GM23338 (cell line): ENCODE results near the gene LLGL2. TPM values are rescaled to one million over a fixed set of nuclear protein-coding genes. Genes with fewer than 3 reads are reported as not detected.

Experiments used
- ATAC-seq: fragments of 200-7000 bp; cut with Tn5 transposase; 3 replicates; pipeline ENCODE4 v1.9.1; 2020
- DNase-seq: peaks from one replicate; pipeline ENCODE4 v3.0.0-alpha.2; 2015; ENCODE audit warnings: low spot score
- H2AFZ ChIP-seq: fragments of 200-600 bp; sonication (generic); 2 replicates; pipeline ENCODE4 v1.8.0; 2016; ENCODE audit warnings: antibody characterized with exemption, mild to moderate bottlenecking, moderate library complexity
- H3F3A ChIP-seq: fragments of 200-600 bp; sonication (generic); replicated peaks from 2 replicates; pipeline ENCODE4 v1.8.0; 2017; ENCODE audit warnings: antibody characterized with exemption, mixed run types, low read depth
- H3K27ac ChIP-seq: fragments of 200-600 bp; sonication (generic); 2 replicates; pipeline ENCODE4 v1.6.1; 2016; ENCODE audit warnings: low read depth
- H3K27me3 ChIP-seq: fragments of 200-600 bp; sonication (generic); 2 replicates; pipeline ENCODE4 v1.8.0; 2016; ENCODE audit warnings: mild to moderate bottlenecking, mixed run types, moderate library complexity; ENCODE audit not compliant: insufficient read depth
- H3K36me3 ChIP-seq: fragments of 200-600 bp; sonication (generic); 2 replicates; pipeline ENCODE4 v1.8.0; 2016; ENCODE audit warnings: mild to moderate bottlenecking; ENCODE audit not compliant: insufficient read depth
- H3K4me1 ChIP-seq: fragments of 200-600 bp; sonication (generic); 2 replicates; pipeline ENCODE4 v1.8.0; 2016; ENCODE audit warnings: mild to moderate bottlenecking, moderate library complexity; ENCODE audit not compliant: insufficient read depth
- H3K4me2 ChIP-seq: fragments of 200-600 bp; sonication (generic); 2 replicates; pipeline ENCODE4 v1.7.1; 2017; ENCODE audit warnings: mixed run types
- H3K4me3 ChIP-seq: fragments of 200-600 bp; sonication (generic); 2 replicates; pipeline ENCODE4 v1.6.1; 2016; ENCODE audit warnings: mixed run types
- H3K79me2 ChIP-seq: fragments of 200-600 bp; sonication (generic); replicated peaks from 2 replicates; pipeline ENCODE4 v1.8.0; 2017; ENCODE audit warnings: mild to moderate bottlenecking; ENCODE audit not compliant: insufficient read depth
- H3K9me2 ChIP-seq: fragments of 200-600 bp; sonication (generic); 2 replicates; pipeline ENCODE4 v1.8.0; 2017; ENCODE audit not compliant: insufficient read depth
- H4K20me1 ChIP-seq: fragments of 200-600 bp; sonication (generic); replicated peaks from 2 replicates; pipeline ENCODE4 v1.8.0; 2017; ENCODE audit warnings: mild to moderate bottlenecking; ENCODE audit not compliant: insufficient read depth
- H3K27ac Mint-ChIP-seq: 2 replicates; pipeline ENCODE4 v1.8.0; 2020; ENCODE audit warnings: inconsistent platforms, mild to moderate bottlenecking, moderate library complexity, mixed read lengths
- H3K27me3 Mint-ChIP-seq: 3 replicates; pipeline ENCODE4 v1.8.0; 2022; ENCODE audit warnings: low read depth, mild to moderate bottlenecking, moderate library complexity, mixed read lengths, inconsistent platforms; ENCODE audit not compliant: insufficient read depth, poor library complexity
- H3K36me3 Mint-ChIP-seq: 3 replicates; pipeline ENCODE4 v1.8.0; 2021; ENCODE audit warnings: low read depth, mild to moderate bottlenecking, inconsistent platforms, moderate library complexity, mixed read lengths
- H3K4me1 Mint-ChIP-seq: 3 replicates; pipeline ENCODE4 v1.8.0; 2020; ENCODE audit warnings: mild to moderate bottlenecking, inconsistent platforms, mixed read lengths
- H3K4me3 Mint-ChIP-seq: 3 replicates; pipeline ENCODE4 v1.8.0; 2021; ENCODE audit warnings: moderate library complexity, mild to moderate bottlenecking, inconsistent platforms, mixed read lengths
- H3K9me3 Mint-ChIP-seq: 3 replicates; pipeline ENCODE4 v1.8.0; 2020; ENCODE audit warnings: moderate library complexity, mild to moderate bottlenecking, inconsistent platforms, mixed read lengths
- CREB1 ChIP-seq: fragments of 250-450 bp; sonication (Bioruptor Pico); IDR thresholded peaks from 2 replicates; pipeline ENCODE4 v1.5.0; 2020; ENCODE audit warnings: low read depth, mild to moderate bottlenecking, moderate library complexity
- EZH2 ChIP-seq: fragments of 200-600 bp; sonication (generic); IDR thresholded peaks from one replicate; pipeline ENCODE4 v1.8.0; 2017; ENCODE audit warnings: antibody characterized with exemption, mild to moderate bottlenecking, low read depth; ENCODE audit not compliant: unreplicated experiment
- JUNB ChIP-seq: IDR thresholded peaks from one replicate; pipeline ENCODE4 v1.6.1; 2016; ENCODE audit warnings: antibody characterized with exemption; ENCODE audit not compliant: unreplicated experiment
- NANOG ChIP-seq: IDR thresholded peaks from 2 replicates; pipeline ENCODE4 v1.6.1; 2016; ENCODE audit warnings: antibody characterized with exemption, borderline replicate concordance
- STAT1 ChIP-seq: IDR thresholded peaks from one replicate; pipeline ENCODE4 v1.6.1; 2016; ENCODE audit warnings: antibody characterized with exemption; ENCODE audit not compliant: unreplicated experiment
- ZNF114 ChIP-seq: fragments of 250-450 bp; sonication (Bioruptor Pico); IDR thresholded peaks from 2 replicates; pipeline ENCODE4 v1.5.0; 2020; ENCODE audit warnings: mild to moderate bottlenecking, moderate library complexity
- ZNF331 ChIP-seq: fragments of 250-450 bp; sonication (Bioruptor Pico); IDR thresholded peaks from 2 replicates; pipeline ENCODE4 v1.5.0; 2020; ENCODE audit warnings: low read depth, mild to moderate bottlenecking, moderate library complexity
- ZNF462 ChIP-seq: fragments of 250-450 bp; sonication (Bioruptor Pico); IDR thresholded peaks from 2 replicates; pipeline ENCODE4 v1.5.0; 2020; ENCODE audit warnings: mild to moderate bottlenecking, moderate library complexity
- polyA plus RNA-seq: library from polyadenylated mRNA; unstranded; fragments of >200 nt; fragmentation: Nextera tagmentation; extraction: Ambion mirVana; gene quantifications from 2 replicates; pipeline ENCODE4 v1.2.1, GENCODE V29; 2016
- total RNA-seq: library from RNA; depleted of rRNA; stranded (reverse); fragments of >200 nt; shearing (Covaris generic); gene quantifications from 2 replicates; pipeline ENCODE4 v1.2.3, GENCODE V29; 2014
- TF ChIP-seq, protein P1 (sequence below): IDR thresholded peaks from one replicate; pipeline ENCODE4 v1.6.1; 2018; ENCODE audit warnings: antibody characterized with exemption; ENCODE audit not compliant: unreplicated experiment

Gene LLGL2
- total and polyA plus RNA-seq, 2 experiments from 2014 or later, result 62.5 to 78.5 TPM

- Mint-ChIP-seq H3K27ac (no peak overlapping the region), H3K36me3 (peaks cover 3% of the 10 kb centered on the region; the same call in 1 of the 3 replicates), H3K4me3 (no peak overlapping the region), H3K27me3 (peaks cover 1% of the 10 kb centered on the region), H3K4me1 (no peaks in the 10 kb centered on the region; the same call in 2 of the 3 replicates), H3K9me3 (no peaks in the 10 kb centered on the region)
- TF ChIP-seq EZH2 (no peak), JUNB (no peak), ZNF462 (no peak), CREB1 (CRISPR knock-in tag) (no peak), ZNF114 (CRISPR knock-in tag) (no peak), STAT1 (no peak), ZNF331 (CRISPR knock-in tag) (no peak), NANOG (no peak)
- TF ChIP-seq, protein P1, sequence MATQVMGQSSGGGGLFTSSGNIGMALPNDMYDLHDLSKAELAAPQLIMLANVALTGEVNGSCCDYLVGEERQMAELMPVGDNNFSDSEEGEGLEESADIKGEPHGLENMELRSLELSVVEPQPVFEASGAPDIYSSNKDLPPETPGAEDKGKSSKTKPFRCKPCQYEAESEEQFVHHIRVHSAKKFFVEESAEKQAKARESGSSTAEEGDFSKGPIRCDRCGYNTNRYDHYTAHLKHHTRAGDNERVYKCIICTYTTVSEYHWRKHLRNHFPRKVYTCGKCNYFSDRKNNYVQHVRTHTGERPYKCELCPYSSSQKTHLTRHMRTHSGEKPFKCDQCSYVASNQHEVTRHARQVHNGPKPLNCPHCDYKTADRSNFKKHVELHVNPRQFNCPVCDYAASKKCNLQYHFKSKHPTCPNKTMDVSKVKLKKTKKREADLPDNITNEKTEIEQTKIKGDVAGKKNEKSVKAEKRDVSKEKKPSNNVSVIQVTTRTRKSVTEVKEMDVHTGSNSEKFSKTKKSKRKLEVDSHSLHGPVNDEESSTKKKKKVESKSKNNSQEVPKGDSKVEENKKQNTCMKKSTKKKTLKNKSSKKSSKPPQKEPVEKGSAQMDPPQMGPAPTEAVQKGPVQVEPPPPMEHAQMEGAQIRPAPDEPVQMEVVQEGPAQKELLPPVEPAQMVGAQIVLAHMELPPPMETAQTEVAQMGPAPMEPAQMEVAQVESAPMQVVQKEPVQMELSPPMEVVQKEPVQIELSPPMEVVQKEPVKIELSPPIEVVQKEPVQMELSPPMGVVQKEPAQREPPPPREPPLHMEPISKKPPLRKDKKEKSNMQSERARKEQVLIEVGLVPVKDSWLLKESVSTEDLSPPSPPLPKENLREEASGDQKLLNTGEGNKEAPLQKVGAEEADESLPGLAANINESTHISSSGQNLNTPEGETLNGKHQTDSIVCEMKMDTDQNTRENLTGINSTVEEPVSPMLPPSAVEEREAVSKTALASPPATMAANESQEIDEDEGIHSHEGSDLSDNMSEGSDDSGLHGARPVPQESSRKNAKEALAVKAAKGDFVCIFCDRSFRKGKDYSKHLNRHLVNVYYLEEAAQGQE, result no peak
- no peak for DNase-seq
- no peak for ATAC-seq
- Histone ChIP-seq H3K27ac (no peak overlapping the region), H3K4me2 (no peak overlapping the region), H3K4me1 (no peaks in the 10 kb centered on the region), H2AFZ (no peak overlapping the region), H3K79me2 (no peaks in the 10 kb centered on the region), H3K36me3 (no peaks in the 10 kb centered on the region), H4K20me1 (no peaks in the 10 kb centered on the region), H3K4me3 (no peak overlapping the region), H3F3A (no peaks in the 10 kb centered on the region), H3K27me3 (no peaks in the 10 kb centered on the region), H3K9me2 (no peaks in the 10 kb centered on the region)
Measured at GRCh38 chr17:75570772-75571171, 45.3 kb downstream of the LLGL2 start.
